ENCODE results near the gene RAB9A. TPM values are rescaled to one million over a fixed set of nuclear protein-coding genes. Genes with fewer than 3 reads are reported as not detected.
A peak's percentile ranks its signal among the peaks of the same experiment; 100 is the strongest.

Gene RAB9A
- total and polyA plus RNA-seq, 9 of the 15 experiments (the other 6 are each of a cell fraction or from before 2014, with no cell fraction given): 13.5 to 20.8 (median 17.7) TPM

DNA sequence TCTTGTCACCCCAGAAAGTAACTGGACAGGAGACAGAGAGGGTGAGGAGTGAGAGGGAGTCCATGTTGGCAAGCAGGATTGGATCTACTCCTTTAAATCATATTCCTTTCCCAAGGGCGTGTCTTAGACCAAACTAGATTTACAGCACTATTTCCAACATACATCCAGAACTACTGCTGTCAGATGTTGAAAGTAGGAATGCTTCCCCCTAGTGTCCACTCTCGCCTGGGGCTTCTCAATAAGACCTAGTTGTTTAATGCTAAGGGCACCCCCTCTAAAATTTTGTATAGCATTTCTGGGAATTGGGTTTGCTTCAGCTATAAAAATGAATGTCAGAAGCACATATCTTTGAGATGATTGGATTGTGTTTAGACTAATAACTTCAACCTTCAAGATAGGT is 58.9 kb downstream of the RAB9A start (continued):
- TF ChIP-seq, protein P1, sequence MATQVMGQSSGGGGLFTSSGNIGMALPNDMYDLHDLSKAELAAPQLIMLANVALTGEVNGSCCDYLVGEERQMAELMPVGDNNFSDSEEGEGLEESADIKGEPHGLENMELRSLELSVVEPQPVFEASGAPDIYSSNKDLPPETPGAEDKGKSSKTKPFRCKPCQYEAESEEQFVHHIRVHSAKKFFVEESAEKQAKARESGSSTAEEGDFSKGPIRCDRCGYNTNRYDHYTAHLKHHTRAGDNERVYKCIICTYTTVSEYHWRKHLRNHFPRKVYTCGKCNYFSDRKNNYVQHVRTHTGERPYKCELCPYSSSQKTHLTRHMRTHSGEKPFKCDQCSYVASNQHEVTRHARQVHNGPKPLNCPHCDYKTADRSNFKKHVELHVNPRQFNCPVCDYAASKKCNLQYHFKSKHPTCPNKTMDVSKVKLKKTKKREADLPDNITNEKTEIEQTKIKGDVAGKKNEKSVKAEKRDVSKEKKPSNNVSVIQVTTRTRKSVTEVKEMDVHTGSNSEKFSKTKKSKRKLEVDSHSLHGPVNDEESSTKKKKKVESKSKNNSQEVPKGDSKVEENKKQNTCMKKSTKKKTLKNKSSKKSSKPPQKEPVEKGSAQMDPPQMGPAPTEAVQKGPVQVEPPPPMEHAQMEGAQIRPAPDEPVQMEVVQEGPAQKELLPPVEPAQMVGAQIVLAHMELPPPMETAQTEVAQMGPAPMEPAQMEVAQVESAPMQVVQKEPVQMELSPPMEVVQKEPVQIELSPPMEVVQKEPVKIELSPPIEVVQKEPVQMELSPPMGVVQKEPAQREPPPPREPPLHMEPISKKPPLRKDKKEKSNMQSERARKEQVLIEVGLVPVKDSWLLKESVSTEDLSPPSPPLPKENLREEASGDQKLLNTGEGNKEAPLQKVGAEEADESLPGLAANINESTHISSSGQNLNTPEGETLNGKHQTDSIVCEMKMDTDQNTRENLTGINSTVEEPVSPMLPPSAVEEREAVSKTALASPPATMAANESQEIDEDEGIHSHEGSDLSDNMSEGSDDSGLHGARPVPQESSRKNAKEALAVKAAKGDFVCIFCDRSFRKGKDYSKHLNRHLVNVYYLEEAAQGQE (IDR thresholded peaks at IDR 0.05; ENCODE audit: borderline replicate concordance): peak; percentile 40; the same call in 1 of the 2 replicates
- TF ChIP-seq, protein P1 (CRISPR knock-in tag; IDR thresholded peaks at IDR 0.05; ENCODE audit: low read depth): no peak
- TF ChIP-seq DEAF1 (CRISPR knock-in tag; IDR thresholded peaks at IDR 0.05) (peak; percentile 32; the same call in 1 of the 2 replicates), NR1H2 (CRISPR knock-in tag; IDR thresholded peaks at IDR 0.05) (no peak)
- TF ChIP-seq, protein P2, sequence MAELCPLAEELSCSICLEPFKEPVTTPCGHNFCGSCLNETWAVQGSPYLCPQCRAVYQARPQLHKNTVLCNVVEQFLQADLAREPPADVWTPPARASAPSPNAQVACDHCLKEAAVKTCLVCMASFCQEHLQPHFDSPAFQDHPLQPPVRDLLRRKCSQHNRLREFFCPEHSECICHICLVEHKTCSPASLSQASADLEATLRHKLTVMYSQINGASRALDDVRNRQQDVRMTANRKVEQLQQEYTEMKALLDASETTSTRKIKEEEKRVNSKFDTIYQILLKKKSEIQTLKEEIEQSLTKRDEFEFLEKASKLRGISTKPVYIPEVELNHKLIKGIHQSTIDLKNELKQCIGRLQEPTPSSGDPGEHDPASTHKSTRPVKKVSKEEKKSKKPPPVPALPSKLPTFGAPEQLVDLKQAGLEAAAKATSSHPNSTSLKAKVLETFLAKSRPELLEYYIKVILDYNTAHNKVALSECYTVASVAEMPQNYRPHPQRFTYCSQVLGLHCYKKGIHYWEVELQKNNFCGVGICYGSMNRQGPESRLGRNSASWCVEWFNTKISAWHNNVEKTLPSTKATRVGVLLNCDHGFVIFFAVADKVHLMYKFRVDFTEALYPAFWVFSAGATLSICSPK (IDR thresholded peaks at IDR 0.05; ENCODE audit: borderline replicate concordance): no peak
